Subcutaneous adipose tissue (tissue), 4 donors: Measurements from ENCODE around the gene PRRX1. TPM values are rescaled to one million over a fixed set of nuclear protein-coding genes. Genes with fewer than 3 reads are reported as not detected.

Source experiments
- total RNA-seq, 4 donors: library from RNA; depleted of rRNA; stranded (reverse); fragments of >200 nt; gene quantifications; one replicate each; pipeline ENCODE4 v1.1.0, GENCODE V29; 2016
- TF ChIP-seq, protein P1 (sequence below): fragments of 450-650 bp; IDR thresholded peaks from one replicate; pipeline ENCODE4 v1.5.1; 2016; ENCODE audit warnings: low read depth, mild to moderate bottlenecking, control low read depth, antibody characterized with exemption, moderate library complexity

The PRRX1 gene
- total RNA-seq, 4 donors from 2014 or later: 75.3 to 115 (median 87.3) TPM

DNA sequence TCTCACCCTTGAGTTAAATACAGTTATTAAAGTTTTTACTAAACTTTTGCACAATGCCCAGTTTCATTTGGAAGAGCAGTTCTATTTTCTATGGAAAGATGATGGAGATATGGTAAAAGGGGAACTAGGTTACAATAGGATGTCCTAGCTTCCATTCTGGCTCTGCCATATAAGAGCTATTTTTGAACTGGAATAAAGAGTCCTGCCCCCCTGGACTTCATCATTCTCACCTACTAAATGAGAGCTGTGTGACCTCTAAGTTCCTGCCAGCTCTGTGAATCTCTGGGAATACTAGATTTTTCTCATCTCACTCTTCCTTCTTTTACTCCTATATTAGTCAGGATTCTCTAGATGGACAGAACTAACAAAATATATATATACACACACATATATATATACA is 106.3 kb downstream of the PRRX1 start:
- TF ChIP-seq, protein P1, sequence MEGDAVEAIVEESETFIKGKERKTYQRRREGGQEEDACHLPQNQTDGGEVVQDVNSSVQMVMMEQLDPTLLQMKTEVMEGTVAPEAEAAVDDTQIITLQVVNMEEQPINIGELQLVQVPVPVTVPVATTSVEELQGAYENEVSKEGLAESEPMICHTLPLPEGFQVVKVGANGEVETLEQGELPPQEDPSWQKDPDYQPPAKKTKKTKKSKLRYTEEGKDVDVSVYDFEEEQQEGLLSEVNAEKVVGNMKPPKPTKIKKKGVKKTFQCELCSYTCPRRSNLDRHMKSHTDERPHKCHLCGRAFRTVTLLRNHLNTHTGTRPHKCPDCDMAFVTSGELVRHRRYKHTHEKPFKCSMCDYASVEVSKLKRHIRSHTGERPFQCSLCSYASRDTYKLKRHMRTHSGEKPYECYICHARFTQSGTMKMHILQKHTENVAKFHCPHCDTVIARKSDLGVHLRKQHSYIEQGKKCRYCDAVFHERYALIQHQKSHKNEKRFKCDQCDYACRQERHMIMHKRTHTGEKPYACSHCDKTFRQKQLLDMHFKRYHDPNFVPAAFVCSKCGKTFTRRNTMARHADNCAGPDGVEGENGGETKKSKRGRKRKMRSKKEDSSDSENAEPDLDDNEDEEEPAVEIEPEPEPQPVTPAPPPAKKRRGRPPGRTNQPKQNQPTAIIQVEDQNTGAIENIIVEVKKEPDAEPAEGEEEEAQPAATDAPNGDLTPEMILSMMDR: no peak

DNA sequence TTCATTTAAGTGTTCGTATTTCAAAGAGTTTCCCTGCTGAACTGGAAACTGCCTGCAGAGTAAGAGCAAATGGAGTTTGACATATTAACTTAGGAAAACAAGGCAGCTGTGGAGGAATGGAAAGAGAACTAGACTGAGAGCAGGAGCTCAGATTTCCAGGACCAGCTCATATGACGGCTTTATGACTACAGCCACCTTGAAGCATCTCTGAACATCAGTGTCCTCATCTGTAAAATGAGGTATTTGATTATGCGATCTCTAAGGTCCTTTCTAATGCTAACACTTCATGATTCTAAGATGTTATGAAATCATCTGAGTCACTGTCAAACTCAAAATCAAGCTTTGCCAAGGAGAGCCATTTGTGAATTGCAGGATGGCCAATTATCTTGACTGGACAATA is 112.3 kb downstream of the PRRX1 start:
- TF ChIP-seq, protein P1: no peak

DNA sequence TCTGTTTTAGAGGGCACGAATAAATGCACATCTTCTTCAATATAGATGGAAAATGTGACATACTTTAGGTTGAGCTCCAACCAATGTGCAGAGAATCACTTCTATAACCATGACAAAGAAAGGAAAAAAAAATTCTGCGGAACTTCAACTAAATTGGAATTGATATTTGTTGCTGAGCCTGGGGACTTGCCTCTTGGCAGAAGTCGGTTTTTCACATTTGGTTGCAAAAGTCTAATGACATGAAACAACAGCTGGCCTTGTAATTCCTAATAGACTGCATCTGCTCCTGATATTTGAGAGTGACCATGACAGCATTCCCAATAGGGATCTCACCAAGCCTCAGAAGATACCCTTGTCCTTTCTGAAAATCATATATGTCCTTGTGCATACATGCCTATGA is 112.8 kb downstream of the PRRX1 start:
- TF ChIP-seq, protein P1: no peak

Other genes with a start within 250 kb of the PRRX1 start
- gene GORAB, start 132.0 kb upstream of the PRRX1 start, total RNA-seq: 10 to 100 TPM in 3 of 4 donors, 1 to 10 TPM in 1; 7.7 to 14.7 (median 12.6) TPM